Measurements from ENCODE around the gene MRAS. TPM values are rescaled to one million over a fixed set of nuclear protein-coding genes. Genes with fewer than 3 reads are reported as not detected.

MRAS gene
- total and polyA plus RNA-seq, 4 donors: 12.6 to 28.7 (median 22.3) TPM

GRCh38 chr3:138338244-138338643, 10.1 kb upstream of the MRAS start:
- WGBS, 2 donors: 69 to 73% methylated on average over 5 of the region's 5 CpGs
- Histone ChIP-seq H3K4me3 (no peak overlapping the region), H3K9me3 (ENCODE audit: control insufficient read depth in 4 of 4, insufficient read depth in 3 of 4, low read length in 3 of 4) (no peaks in the 10 kb centered on the region), H3K9ac (ENCODE audit: insufficient read depth in 1 of 2, low read length in 2 of 2) (no peak overlapping the region), H3K27ac (ENCODE audit: low read depth in 1 of 2, low read length in 1 of 2) (no peak overlapping the region), H3K36me3 (ENCODE audit: control insufficient read depth in 4 of 4, insufficient read depth in 4 of 4, low read length in 4 of 4) (no peaks in the 10 kb centered on the region), H3K4me1 (ENCODE audit: control insufficient read depth in 5 of 5, insufficient read depth in 5 of 5, low read length in 5 of 5) (no peaks in the 10 kb centered on the region), H3K27me3 (ENCODE audit: control insufficient read depth in 3 of 3, insufficient read depth in 3 of 3, low read length in 2 of 3) (no peaks in the 10 kb centered on the region)
- ATAC-seq (ENCODE audit: insufficient read depth, low FRiP score): no peak
- TF ChIP-seq, protein P1, sequence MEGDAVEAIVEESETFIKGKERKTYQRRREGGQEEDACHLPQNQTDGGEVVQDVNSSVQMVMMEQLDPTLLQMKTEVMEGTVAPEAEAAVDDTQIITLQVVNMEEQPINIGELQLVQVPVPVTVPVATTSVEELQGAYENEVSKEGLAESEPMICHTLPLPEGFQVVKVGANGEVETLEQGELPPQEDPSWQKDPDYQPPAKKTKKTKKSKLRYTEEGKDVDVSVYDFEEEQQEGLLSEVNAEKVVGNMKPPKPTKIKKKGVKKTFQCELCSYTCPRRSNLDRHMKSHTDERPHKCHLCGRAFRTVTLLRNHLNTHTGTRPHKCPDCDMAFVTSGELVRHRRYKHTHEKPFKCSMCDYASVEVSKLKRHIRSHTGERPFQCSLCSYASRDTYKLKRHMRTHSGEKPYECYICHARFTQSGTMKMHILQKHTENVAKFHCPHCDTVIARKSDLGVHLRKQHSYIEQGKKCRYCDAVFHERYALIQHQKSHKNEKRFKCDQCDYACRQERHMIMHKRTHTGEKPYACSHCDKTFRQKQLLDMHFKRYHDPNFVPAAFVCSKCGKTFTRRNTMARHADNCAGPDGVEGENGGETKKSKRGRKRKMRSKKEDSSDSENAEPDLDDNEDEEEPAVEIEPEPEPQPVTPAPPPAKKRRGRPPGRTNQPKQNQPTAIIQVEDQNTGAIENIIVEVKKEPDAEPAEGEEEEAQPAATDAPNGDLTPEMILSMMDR (IDR thresholded peaks at IDR 0.05; ENCODE audit: control extremely low read depth, extremely low read depth): no peak
- no peak for DNase-seq

- ATAC-seq (ENCODE audit: insufficient read depth, low FRiP score) (no peak), DNase-seq (no peak)
- Histone ChIP-seq H3K36me3 (ENCODE audit: control insufficient read depth in 4 of 4, insufficient read depth in 4 of 4, low read length in 4 of 4) (no peaks in the 10 kb centered on the region), H3K4me3 (no peak overlapping the region), H3K9ac (ENCODE audit: insufficient read depth in 1 of 2, low read length in 2 of 2) (no peak overlapping the region), H3K27ac (ENCODE audit: low read depth in 1 of 2, low read length in 1 of 2) (no peak overlapping the region), H3K27me3 (ENCODE audit: control insufficient read depth in 3 of 3, insufficient read depth in 3 of 3, low read length in 2 of 3) (no peaks in the 10 kb centered on the region), H3K9me3 (ENCODE audit: control insufficient read depth in 4 of 4, insufficient read depth in 3 of 4, low read length in 3 of 4) (no peaks in the 10 kb centered on the region), H3K4me1 (ENCODE audit: control insufficient read depth in 5 of 5, insufficient read depth in 5 of 5, low read length in 5 of 5) (no peaks in the 10 kb centered on the region)
- TF ChIP-seq, protein P1 (IDR thresholded peaks at IDR 0.05; ENCODE audit: control extremely low read depth, extremely low read depth): no peak
- WGBS, 2 donors: 85 to 87% methylated on average over 5 of the region's 5 CpGs
Measured at GRCh38 chr3:138338811-138339210, 9.6 kb upstream of the MRAS start.

- WGBS, 2 donors: 92 to 96% methylated on average over 5 of the region's 5 CpGs
- no peak for ATAC-seq (ENCODE audit: insufficient read depth, low FRiP score)
- TF ChIP-seq, protein P1 (IDR thresholded peaks at IDR 0.05; ENCODE audit: control extremely low read depth, extremely low read depth): no peak
Measured at GRCh38 chr3:138340511-138340910, 7.9 kb upstream of the MRAS start.

DNA sequence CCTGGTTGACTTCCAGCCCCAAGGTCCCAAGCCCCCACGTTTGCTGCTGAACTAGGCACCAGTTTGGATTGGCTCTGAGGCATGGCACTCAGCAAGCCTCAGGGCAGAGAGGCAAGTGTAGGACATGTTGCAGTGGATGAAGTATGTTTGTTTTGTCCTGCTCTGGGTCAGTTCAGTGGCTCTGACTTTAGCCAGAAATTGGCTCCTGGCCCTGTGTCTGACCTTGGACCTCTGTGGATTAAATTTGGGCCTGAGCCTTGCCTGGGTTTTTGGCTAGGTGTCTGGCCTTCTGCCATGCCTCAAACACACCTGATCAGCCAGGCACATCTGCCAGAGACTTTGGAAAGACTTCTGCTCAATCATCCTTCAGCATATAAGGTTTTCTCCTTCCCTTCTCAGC, 3.6 kb upstream of the MRAS start:
- TF ChIP-seq, protein P1 (IDR thresholded peaks at IDR 0.05; ENCODE audit: control extremely low read depth, extremely low read depth): no peak
- Histone ChIP-seq H3K9ac (ENCODE audit: insufficient read depth in 1 of 2, low read length in 2 of 2) (no peak overlapping the region), H3K27me3 (ENCODE audit: control insufficient read depth in 3 of 3, insufficient read depth in 3 of 3, low read length in 2 of 3) (no peaks in the 10 kb centered on the region), H3K36me3 (ENCODE audit: control insufficient read depth in 4 of 4, insufficient read depth in 4 of 4, low read length in 4 of 4) (no peaks in the 10 kb centered on the region), H3K9me3 (ENCODE audit: control insufficient read depth in 4 of 4, insufficient read depth in 3 of 4, low read length in 3 of 4) (no peaks in the 10 kb centered on the region), H3K4me3 (no peak overlapping the region), H3K4me1 (ENCODE audit: control insufficient read depth in 5 of 5, insufficient read depth in 5 of 5, low read length in 5 of 5) (peaks cover 0 to 9% (median 1%) of the 10 kb centered on the region in 5 donors), H3K27ac (ENCODE audit: low read depth in 1 of 2, low read length in 1 of 2) (no peak overlapping the region)
- ATAC-seq (ENCODE audit: insufficient read depth, low FRiP score): no peak
- WGBS, 2 donors: 65 to 77% methylated on average over 1 of the region's 1 CpG
- no peak for DNase-seq

More at GRCh38 chr3:138340511-138340910, 7.9 kb upstream of the MRAS start:
- no peak for DNase-seq
- H3K4me3 ChIP-seq: no peak overlapping the region
- H3K9ac ChIP-seq (ENCODE audit: insufficient read depth in 1 of 2, low read length in 2 of 2): no peak overlapping the region
- no peaks in the 10 kb centered on the region for H3K36me3 ChIP-seq (ENCODE audit: control insufficient read depth in 4 of 4, insufficient read depth in 4 of 4, low read length in 4 of 4)
- no peaks in the 10 kb centered on the region for H3K9me3 ChIP-seq (ENCODE audit: control insufficient read depth in 4 of 4, insufficient read depth in 3 of 4, low read length in 3 of 4)
- H3K27me3 ChIP-seq (ENCODE audit: control insufficient read depth in 3 of 3, insufficient read depth in 3 of 3, low read length in 2 of 3): no peaks in the 10 kb centered on the region
- H3K4me1 ChIP-seq (ENCODE audit: control insufficient read depth in 5 of 5, insufficient read depth in 5 of 5, low read length in 5 of 5): no peaks in the 10 kb centered on the region
- no peak overlapping the region for H3K27ac ChIP-seq (ENCODE audit: low read depth in 1 of 2, low read length in 1 of 2)
